Muscle of leg (tissue), 11 donors: ENCODE measurements around the gene TMEM145. TPM values are rescaled to one million over a fixed set of nuclear protein-coding genes. Genes with fewer than 3 reads are reported as not detected.
A peak's percentile ranks its signal among the peaks of the same experiment; 100 is the strongest.
"Not testable (repeated sequence)": the region's sequence is repeated elsewhere in the genome, so short reads cannot be mapped to it uniquely, and the experiment has no call there.

Experiments
- DNase-seq: peaks from one replicate; pipeline ENCODE4 v3.0.0; 2013
- H3K27ac ChIP-seq: one replicate; pipeline ENCODE4 v1.5.1; 2013; ENCODE audit warnings: mild to moderate bottlenecking, low read length, control low read depth
- H3K27me3 ChIP-seq: one replicate; pipeline ENCODE4 v1.6.1; 2013; ENCODE audit warnings: low read length; ENCODE audit not compliant: control insufficient read depth, insufficient read depth
- H3K36me3 ChIP-seq: one replicate; pipeline ENCODE4 v1.6.1; 2013; ENCODE audit warnings: low read length; ENCODE audit not compliant: control insufficient read depth, insufficient read depth
- H3K4me1 ChIP-seq: one replicate; pipeline ENCODE4 v1.6.1; 2013; ENCODE audit warnings: low read length; ENCODE audit not compliant: control insufficient read depth, insufficient read depth
- H3K4me3 ChIP-seq: one replicate; pipeline ENCODE4 v1.5.1; 2013; ENCODE audit warnings: low read length, control low read depth
- H3K9me3 ChIP-seq: replicated peaks from 2 replicates; pipeline ENCODE4 v1.6.1; 2013; ENCODE audit warnings: low read depth, low read length; ENCODE audit not compliant: control insufficient read depth
- WGBS: methylation state at CpG from one replicate; pipeline ENCODE4 v1.1.5; 2013; ENCODE audit warnings: missing lambda C conversion rate; ENCODE audit not compliant: insufficient coverage; 5-methylcytosine and 5-hydroxymethylcytosine counted together
- polyA plus RNA-seq, 8 donors: library from polyadenylated mRNA; unstranded; fragments of 120-200 nt; gene quantifications; one replicate each; pipeline versions ENCODE4 v1.2.1 to v1.2.3, GENCODE V29; 2013; ENCODE audit warnings: inconsistent platforms in 1 of 8, low replicate concordance in 1 of 8; ENCODE audit not compliant: insufficient read length in 8 of 8, insufficient read depth in 1 of 8
- total RNA-seq: library from RNA; stranded (reverse); fragments of 120-200 nt; gene quantifications from one replicate; pipeline ENCODE4 v1.2.4, GENCODE V29; 2013

Gene TMEM145
- total and polyA plus RNA-seq, 9 donors: 0.04 to 0.56 (median 0.32) TPM

DNA sequence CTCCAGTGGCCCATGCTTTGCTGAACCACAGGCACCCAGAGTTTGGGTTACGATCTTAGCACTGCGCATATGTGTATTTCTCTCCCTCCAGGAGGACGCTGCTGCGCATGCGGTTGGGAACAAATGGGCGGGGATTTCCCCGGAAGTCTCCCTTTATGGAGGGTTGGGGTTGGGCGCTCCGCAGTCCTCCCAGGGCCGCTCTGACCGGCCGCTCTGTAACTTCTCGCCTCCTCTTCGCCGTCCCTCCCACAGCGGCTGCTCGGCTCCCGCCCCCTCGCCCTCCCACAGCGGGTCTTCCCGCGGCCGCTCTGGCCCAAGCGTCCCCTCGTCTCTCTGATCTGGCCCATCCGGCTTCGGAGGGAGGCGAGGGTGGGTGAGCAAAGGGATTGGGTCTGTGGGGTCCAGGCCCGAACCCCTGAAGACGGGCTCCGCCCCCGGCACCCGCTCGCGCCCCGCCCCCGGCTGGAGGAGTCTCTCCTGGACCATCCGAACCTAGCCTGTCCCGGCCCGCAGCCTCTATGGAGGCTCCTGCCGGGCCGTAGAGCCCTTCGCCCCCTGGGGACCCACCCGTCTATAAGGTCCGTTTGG lies 12.3 kb downstream of the TMEM145 start, which contains the start of gene MEGF8:
MEGF8 (plus strand) TSS at position 328 of the 588 bp plus-strand sequence. CDS start 609 bp downstream, outside the sequence.
- H3K9me3 ChIP-seq: no peaks in the 10 kb centered on the region
- H3K36me3 ChIP-seq: no peaks in the 10 kb centered on the region
- 0% methylated on average over 27 of the region's 45 CpGs for WGBS
- H3K27me3 ChIP-seq: peaks cover 43% of the 10 kb centered on the region
- peak; percentile 100 for DNase-seq
- peak within 1 kb of the TSS; percentile 82 for H3K27ac ChIP-seq
- H3K4me3 ChIP-seq: peak within 1 kb of the TSS; percentile 98
- peaks cover 26% of the 10 kb centered on the region for H3K4me1 ChIP-seq

DNA sequence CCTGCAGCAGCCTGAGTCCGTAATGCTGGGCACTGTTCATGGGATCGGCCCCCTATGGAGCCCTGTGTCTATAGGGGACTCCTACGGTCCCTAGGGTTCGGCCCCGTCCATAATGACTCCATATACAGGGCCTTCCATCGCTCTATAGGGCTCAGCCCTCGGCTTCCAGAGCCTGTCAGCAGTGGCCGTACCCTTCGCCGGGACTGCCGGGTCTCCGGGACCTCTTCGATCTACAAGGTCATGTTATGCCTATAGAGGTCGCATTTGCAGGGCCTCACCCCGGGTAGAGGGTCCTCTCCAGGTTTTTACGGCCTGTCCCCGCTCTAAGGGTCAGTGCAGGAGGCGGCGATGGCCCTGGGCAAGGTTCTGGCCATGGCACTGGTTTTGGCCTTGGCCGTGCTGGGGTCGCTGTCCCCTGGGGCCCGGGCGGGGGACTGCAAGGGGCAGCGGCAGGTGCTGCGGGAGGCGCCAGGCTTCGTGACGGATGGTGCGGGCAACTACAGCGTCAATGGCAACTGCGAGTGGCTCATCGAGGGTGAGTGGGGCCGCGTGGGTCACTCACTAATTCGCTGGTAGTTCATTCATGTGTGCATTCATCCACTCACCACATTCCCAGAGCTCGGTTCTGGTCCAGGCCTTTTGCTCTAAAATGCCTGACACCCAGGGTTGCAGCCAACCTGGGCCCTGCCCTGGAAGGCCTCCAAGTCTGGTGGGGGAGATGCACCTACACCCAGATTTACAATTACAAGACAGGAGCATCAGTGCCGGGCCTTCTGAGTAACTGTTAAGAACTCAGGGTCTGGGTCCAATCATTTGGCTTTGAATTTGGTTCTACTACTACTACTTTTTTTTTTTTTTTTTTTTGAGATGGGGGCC lies 13.0 kb downstream of the TMEM145 start:
- Histone ChIP-seq H3K36me3 (no peaks in the 10 kb centered on the region), H3K27ac (peak overlapping the region; percentile 82), H3K27me3 (peaks cover 38% of the 10 kb centered on the region), H3K4me3 (peak overlapping the region; percentile 98), H3K4me1 (peaks cover 26% of the 10 kb centered on the region), H3K9me3 (no peaks in the 10 kb centered on the region)
- DNase-seq: peak; percentile 31
- 3% methylated on average over 34 of the region's 37 CpGs for WGBS

DNA sequence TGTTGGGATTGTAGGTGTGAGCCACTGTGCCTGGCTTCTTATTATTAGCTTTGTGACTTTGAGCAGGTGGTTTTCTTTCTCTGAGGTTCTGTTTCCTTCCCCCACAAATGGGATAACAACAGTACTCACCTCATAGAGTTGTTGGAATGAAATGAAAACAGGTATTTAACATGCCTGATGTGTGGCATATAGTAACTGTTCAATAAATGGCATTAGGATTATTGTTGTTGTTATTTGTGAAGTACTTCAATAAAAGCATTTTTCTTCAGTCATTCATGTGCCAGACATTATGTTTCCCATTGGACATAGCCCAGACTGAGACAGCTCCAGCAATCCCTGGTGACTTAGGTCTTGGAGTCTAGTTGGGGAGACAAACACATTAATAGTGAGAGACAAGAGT lies 13.9 kb downstream of the TMEM145 start:
- Histone ChIP-seq H3K4me1 (peaks cover 27% of the 10 kb centered on the region), H3K27ac (no peak overlapping the region), H3K36me3 (no peaks in the 10 kb centered on the region), H3K4me3 (no peak overlapping the region), H3K27me3 (peaks cover 32% of the 10 kb centered on the region), H3K9me3 (no peaks in the 10 kb centered on the region)
- DNase-seq: no peak

DNA sequence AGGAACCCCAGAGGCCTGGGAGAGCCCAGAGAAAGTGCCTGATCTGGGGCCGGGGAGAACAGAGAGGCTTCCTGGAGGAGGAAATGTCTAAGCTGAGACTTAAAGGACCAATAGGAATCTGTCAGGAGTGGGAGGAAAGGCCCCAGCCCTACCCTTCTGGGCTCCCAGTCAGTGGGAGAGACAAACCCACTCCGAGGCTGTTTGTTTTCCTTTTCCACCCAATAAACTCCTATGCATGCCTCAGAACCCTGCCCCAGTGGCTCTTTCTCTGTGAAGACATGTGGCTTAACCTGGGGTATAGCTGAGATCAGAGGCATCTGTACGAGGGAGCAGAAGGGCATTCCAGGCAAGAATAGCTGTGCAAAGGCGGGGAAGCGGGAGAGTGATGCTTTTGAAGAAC lies 14.3 kb downstream of the TMEM145 start:
- no peak overlapping the region for H3K4me3 ChIP-seq

DNA sequence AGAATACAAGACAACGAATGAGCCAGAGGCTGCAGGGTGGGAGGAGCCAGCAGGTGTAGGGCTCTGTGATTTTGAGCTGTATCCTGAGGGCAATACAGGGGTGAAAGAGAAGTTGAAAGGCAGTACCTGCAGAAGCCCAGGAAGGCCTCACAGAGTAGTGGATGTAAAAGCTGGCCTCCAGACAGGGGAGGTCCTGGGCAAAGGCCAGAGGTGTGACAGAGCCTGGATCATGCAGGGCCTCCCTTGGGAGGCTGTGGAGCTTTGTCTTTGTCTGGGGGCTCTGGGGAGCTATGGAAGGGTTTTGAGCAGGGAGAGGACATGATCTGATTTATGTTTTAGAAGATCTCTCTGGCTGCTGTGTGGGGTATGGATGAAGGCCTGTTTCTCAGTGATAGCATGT lies 15.0 kb downstream of the TMEM145 start:
- Histone ChIP-seq H3K9me3 (no peaks in the 10 kb centered on the region), H3K4me1 (peaks cover 29% of the 10 kb centered on the region), H3K27ac (no peak overlapping the region), H3K4me3 (no peak overlapping the region), H3K27me3 (peaks cover 20% of the 10 kb centered on the region), H3K36me3 (no peaks in the 10 kb centered on the region)
- no peak for DNase-seq
- 57% methylated on average over 1 of the region's 1 CpG for WGBS

More for the DNA sequence above, 14.3 kb downstream of the TMEM145 start:
- DNase-seq: no peak
- Histone ChIP-seq H3K36me3 (no peaks in the 10 kb centered on the region), H3K9me3 (no peaks in the 10 kb centered on the region), H3K27me3 (peaks cover 27% of the 10 kb centered on the region), H3K4me1 (peaks cover 29% of the 10 kb centered on the region), H3K27ac (no peak overlapping the region)
- 82% methylated on average over 4 of the region's 5 CpGs for WGBS

DNA sequence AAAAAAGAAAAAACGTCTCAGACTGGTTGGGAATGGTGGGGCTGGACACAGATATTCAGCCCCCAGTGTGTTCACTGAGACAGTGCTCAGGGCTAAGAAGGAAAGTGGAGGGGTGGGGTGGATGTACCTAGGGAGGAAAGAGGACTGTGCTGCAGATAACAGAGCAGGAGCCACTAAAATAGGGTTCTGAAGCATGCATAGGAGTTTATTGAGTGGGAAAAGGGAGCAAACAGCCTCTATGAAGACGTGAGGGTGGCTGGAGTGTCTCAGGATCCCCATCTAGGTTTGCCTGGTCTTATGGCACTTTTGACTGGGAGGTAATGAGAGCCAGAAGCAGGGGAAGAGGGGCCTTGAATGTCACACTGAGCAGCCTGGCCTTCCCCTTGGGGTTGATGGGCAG lies 15.7 kb downstream of the TMEM145 start:
- Histone ChIP-seq H3K27ac (no peak overlapping the region), H3K9me3 (no peaks in the 10 kb centered on the region), H3K36me3 (no peaks in the 10 kb centered on the region), H3K27me3 (peaks cover 13% of the 10 kb centered on the region), H3K4me1 (peaks cover 29% of the 10 kb centered on the region), H3K4me3 (no peak overlapping the region)
- WGBS: 65% methylated on average over 2 of the region's 2 CpGs
- DNase-seq: no peak

DNA sequence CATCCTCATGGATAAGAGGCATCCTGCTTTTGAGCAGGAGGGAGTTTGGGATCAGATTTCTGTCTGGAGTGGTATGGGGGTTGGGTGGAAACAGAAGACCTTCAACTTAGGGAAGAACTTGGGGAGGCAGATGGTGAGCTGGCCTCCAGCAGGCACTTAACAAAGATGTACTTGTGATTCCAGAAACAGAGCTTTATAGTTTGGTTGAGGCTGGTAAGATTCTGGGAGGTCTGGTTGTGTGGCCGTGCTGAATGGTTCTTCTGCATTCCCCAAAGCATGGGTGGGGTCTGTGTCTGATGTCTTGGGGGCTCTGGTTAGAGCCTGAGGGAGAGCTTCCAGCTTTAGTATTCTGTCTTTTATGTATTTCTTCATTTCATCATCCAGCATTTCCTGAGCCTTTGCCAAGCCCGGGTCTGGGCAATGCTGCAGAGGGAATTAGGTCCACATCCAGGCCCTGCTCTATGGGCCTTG lies 17.2 kb downstream of the TMEM145 start:
- peaks cover 19% of the 10 kb centered on the region for H3K4me1 ChIP-seq
- peak overlapping the region; percentile 29 for H3K27ac ChIP-seq
- H3K4me3 ChIP-seq: no peak overlapping the region
- H3K27me3 ChIP-seq: no peaks in the 10 kb centered on the region
- no peaks in the 10 kb centered on the region for H3K9me3 ChIP-seq
- no peak for DNase-seq
- WGBS: no CpG with 5 or more reads among the region's 2 CpGs
- H3K36me3 ChIP-seq: peaks cover 10% of the 10 kb centered on the region

DNA sequence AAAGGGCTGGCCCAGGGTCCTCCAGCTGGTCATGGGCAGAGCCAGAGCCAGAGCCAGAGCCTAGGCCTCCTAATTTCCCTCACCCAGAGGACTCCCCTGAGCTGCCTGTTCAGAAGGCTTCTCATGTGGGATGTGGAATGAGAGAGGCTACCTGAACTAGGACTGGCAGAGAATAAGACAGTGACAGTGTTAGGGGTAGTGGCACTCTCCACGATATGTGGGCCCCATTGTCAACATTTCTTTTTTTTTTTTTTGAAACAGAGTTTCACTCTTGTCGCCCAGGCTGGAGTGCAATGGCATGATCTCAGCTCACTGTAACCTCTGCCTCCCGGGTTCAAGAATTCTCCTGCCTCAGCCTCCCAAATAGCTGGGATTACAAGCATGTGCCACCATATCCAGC lies 18.2 kb downstream of the TMEM145 start:
- H3K4me1 ChIP-seq: peaks cover 15% of the 10 kb centered on the region
- not testable (repeated sequence) for H3K9me3 ChIP-seq, H3K4me3 ChIP-seq, H3K27me3 ChIP-seq, DNase-seq, H3K27ac ChIP-seq
- peaks cover 20% of the 10 kb centered on the region for H3K36me3 ChIP-seq
- WGBS: 80% methylated on average over 2 of the region's 3 CpGs

DNA sequence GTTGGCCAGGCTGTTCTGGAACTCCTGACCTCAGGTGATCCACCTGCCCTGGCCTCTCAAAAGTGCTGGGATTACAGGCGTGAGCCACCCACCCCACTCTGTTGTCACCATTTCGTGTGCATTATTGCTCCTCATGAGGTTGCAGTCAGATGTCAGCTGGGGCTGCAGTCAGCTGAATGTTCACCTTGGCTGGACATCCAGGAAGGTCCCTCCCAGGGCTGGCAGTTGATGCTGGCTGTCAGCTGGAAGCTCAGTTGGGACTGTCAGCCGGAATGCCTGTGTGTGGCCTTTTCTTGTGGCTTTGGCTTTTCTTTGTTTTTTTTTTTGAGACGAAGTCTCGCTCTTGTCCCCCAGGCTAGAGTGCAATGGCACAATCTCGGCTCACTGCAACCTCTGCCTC lies 18.9 kb downstream of the TMEM145 start:
- H3K9me3 ChIP-seq: no peaks in the 10 kb centered on the region
- H3K36me3 ChIP-seq: peaks cover 27% of the 10 kb centered on the region
- 75% methylated on average over 2 of the region's 6 CpGs for WGBS
- no peaks in the 10 kb centered on the region for H3K27me3 ChIP-seq
- H3K4me1 ChIP-seq: peaks cover 9% of the 10 kb centered on the region
- H3K4me3 ChIP-seq: no peak overlapping the region
- no peak overlapping the region for H3K27ac ChIP-seq
- DNase-seq: no peak

DNA sequence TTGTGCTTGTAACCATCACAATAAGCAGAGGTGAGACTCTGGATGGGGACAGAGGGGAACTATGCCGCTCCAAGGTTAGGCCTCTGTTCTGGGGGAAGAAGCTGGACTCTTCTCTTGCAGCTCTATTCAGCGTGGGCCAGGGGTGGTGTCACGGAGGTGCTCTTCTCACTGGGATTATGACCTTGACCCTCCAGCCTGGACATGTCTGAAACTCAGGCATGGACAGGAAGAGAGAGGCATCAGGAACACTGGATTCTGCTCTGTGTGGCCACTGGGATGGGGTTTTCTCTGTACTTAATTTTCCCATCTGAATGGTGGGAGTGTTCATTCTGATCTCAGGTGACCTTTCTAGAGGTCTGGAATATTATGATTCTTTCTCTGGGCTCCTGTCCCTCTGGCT lies 19.9 kb downstream of the TMEM145 start:
- Histone ChIP-seq H3K9me3 (no peaks in the 10 kb centered on the region), H3K36me3 (peaks cover 32% of the 10 kb centered on the region), H3K27ac (no peak overlapping the region), H3K27me3 (no peaks in the 10 kb centered on the region), H3K4me3 (no peak overlapping the region), H3K4me1 (peaks cover 5% of the 10 kb centered on the region)
- 87% methylated on average over 2 of the region's 3 CpGs for WGBS
- no peak for DNase-seq
